Measurements from ENCODE around the gene AGXT2. TPM values are rescaled to one million over a fixed set of nuclear protein-coding genes. Genes with fewer than 3 reads are reported as not detected.

AGXT2 gene
- total and polyA plus RNA-seq, 2 donors (not counting 3 experiments of a cell fraction or from before 2014, with no cell fraction given): not detected

DNA sequence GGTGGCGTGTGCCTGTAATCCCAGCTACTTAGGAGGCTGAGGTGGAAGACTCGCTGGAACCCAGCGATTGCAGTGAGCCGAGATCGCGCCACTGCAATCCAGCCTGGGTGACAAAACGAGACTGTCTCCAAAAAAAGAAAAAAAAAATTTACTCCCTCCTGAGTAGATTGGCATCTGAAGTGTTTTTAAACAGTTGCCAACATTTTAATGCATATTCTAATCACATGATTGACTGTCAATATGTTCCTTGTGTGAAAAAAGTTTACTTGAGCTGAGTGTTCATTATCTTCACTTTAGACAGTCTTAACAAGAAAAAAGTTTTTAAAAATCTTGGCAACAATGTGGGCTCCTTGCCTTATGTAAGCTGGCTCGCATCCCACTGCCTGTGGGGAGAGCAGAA is 53.8 kb downstream of the AGXT2 start:
- Histone ChIP-seq H3K9me1 (replicated peaks; ENCODE audit: control insufficient read depth, extremely low read depth, insufficient read depth, low read length) (no peaks in the 10 kb centered on the region), H2AFZ (ENCODE audit: low read depth, low read length) (no peak overlapping the region), H3K79me2 (ENCODE audit: control insufficient read depth, insufficient read depth, low read length) (no peaks in the 10 kb centered on the region), H3K27ac (ENCODE audit: insufficient read depth, low read depth, low read length) (no peak overlapping the region), H3K4me3 (replicated peaks in 1 of 3; ENCODE audit: insufficient read depth in 1 of 3, low read depth in 1 of 3, low read length in 3 of 3) (no peak overlapping the region), H3K27me3 (ENCODE audit: control insufficient read depth in 2 of 2, insufficient read depth in 2 of 2, low read length in 2 of 2) (peaks cover 7 to 11% of the 10 kb centered on the region in 2 experiments), H3K36me3 (ENCODE audit: control insufficient read depth in 2 of 2, extremely low read depth in 1 of 2, insufficient read depth in 2 of 2, low read length in 2 of 2) (no peaks in the 10 kb centered on the region), H3K4me1 (ENCODE audit: control insufficient read depth, extremely low read depth, insufficient read depth, low read length) (no peaks in the 10 kb centered on the region), H3K4me2 (ENCODE audit: insufficient read depth, low read length) (no peak overlapping the region), H4K20me1 (replicated peaks; ENCODE audit: control insufficient read depth, extremely low read depth, insufficient read depth, low read length) (no peaks in the 10 kb centered on the region), H3K9me3 (replicated peaks; ENCODE audit: control insufficient read depth, insufficient read depth, low read length) (no peaks in the 10 kb centered on the region), H3K9ac (replicated peaks; ENCODE audit: extremely low read depth, insufficient read depth, low read length) (no peak overlapping the region)
- ChIA-PET CTCF (interaction anchor here (2.3 kb wide), 1 partner anchor 9 kb away, joined by 28 read pairs; no protein-coding TSS in a partner anchor), POLR2A (no interaction called here)
- no TSS peak for BruUV-seq (replicated peaks)
- DNase-seq (ENCODE audit: low read depth, low spot score): no peak
- TF ChIP-seq POLR2A (IDR thresholded peaks at IDR 0.05; ENCODE audit: low read depth, low read length): no peak
- no peak for TF ChIP-seq POLR2AphosphoS5 (IDR thresholded peaks at IDR 0.05; ENCODE audit: insufficient read depth, low read depth, low read length)
- no peak for TF ChIP-seq EZH2 (IDR thresholded peaks at IDR 0.05; ENCODE audit: borderline replicate concordance, low read depth, low read length, severe bottlenecking)
- TF ChIP-seq JUN (IDR thresholded peaks at IDR 0.05; ENCODE audit: borderline replicate concordance, insufficient read depth, insufficient read length, low read depth): no peak
- no peak for TF ChIP-seq GATA2 (IDR thresholded peaks at IDR 0.05; ENCODE audit: insufficient read depth, insufficient read length, low read depth, low read length)
- TF ChIP-seq, protein P1, sequence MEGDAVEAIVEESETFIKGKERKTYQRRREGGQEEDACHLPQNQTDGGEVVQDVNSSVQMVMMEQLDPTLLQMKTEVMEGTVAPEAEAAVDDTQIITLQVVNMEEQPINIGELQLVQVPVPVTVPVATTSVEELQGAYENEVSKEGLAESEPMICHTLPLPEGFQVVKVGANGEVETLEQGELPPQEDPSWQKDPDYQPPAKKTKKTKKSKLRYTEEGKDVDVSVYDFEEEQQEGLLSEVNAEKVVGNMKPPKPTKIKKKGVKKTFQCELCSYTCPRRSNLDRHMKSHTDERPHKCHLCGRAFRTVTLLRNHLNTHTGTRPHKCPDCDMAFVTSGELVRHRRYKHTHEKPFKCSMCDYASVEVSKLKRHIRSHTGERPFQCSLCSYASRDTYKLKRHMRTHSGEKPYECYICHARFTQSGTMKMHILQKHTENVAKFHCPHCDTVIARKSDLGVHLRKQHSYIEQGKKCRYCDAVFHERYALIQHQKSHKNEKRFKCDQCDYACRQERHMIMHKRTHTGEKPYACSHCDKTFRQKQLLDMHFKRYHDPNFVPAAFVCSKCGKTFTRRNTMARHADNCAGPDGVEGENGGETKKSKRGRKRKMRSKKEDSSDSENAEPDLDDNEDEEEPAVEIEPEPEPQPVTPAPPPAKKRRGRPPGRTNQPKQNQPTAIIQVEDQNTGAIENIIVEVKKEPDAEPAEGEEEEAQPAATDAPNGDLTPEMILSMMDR (IDR thresholded peaks at IDR 0.05; ENCODE audit: extremely low read depth in 1 of 2, insufficient read depth in 1 of 2, low read depth in 1 of 2, low read length in 2 of 2): no peak
- no peak for TF ChIP-seq MAX (IDR thresholded peaks at IDR 0.05; ENCODE audit: insufficient read depth, insufficient read length)
- TF ChIP-seq MYC (IDR thresholded peaks at IDR 0.05; ENCODE audit: low read depth, low read length): no peak
- TF ChIP-seq FOS (IDR thresholded peaks at IDR 0.05; ENCODE audit: borderline replicate concordance, insufficient read depth, low read length): no peak
- dilution Hi-C loops (cut with MboI; ENCODE audit: extremely low pct_ligation_motif_present, low sequenced_read_pairs) (no loop called here), intact Hi-C loops (cut with micrococcal nuclease) (no loop called here)
- FAIRE-seq: no peak

Measured in endothelial cell of umbilical vein (primary cell).